ENCODE data around the gene PCDH18.
A peak's percentile ranks its signal among the peaks of the same experiment; 100 is the strongest.
"Not testable (repeated sequence)": the region's sequence is repeated elsewhere in the genome, so short reads cannot be mapped to it uniquely, and the experiment has no call there.

PCDH18 gene

DNA sequence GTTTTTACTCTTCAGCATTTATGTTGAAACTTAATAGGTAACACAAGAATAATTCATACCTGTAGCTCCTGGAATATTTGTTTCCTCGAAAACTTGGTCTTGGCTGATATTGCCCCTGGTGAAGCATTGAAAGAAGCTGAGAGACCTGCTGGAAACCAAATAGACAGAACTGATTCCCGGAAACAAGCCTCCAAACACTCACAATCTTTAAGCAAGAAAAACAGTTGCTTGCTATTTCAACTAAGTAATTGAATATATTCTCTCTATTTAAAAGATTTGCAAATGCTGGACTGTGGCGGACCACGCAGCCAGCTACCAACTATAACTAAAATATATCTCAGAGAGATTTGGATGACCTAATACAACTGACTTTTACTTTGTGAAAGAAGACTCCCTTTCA, 3.6 kb downstream of the PCDH18 start:
- DNase-seq = no peak

DNA sequence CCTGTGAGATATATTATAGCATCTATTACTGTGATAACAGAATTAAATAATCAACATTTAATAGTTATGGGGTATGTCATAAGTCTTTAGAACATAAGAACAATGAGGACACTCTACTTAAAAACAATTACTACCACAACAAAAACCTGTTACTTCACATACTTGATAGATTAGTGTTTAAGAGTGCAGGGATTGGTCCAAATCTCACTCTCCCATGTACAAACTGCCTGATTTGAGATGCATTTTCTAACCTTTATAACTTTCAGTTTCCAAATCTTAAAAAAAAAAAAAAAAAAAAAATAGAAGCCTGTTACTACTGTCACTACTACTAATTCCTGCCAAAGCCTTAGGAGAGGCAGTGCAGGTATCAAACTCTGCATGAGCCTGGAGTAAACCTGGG, 5.6 kb downstream of the PCDH18 start:
- DNase-seq = no peak

DNA sequence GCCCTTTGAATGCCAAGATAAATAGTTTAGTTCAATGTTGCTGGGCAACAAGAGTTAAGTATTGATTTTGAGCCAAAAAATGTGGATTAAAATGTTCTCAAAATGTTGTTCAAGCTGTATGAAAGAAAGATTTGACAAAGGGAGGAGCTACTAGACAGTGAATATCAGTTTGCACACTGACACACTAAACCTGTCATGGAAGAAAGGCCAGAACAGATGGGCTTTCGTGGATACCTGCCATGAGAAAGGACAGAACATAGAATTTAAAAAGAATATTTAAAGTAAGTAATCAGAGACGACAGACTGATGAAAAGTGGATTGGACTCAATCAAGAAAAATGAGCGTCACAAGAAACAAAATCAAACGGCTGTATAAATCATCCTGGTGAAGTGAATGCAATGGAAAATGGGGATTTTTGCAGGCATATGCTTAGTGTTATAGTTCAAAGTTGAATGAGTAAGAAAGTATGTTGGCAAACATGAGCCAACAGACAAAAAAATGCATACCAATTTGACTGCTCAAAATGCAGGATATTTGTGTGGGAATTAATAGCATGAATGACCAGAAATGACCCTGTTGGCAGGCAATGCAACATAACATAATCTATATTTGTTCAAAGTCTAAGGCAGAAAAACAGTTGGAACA, 7.4 kb downstream of the PCDH18 start:
- DNase-seq = no peak

DNA sequence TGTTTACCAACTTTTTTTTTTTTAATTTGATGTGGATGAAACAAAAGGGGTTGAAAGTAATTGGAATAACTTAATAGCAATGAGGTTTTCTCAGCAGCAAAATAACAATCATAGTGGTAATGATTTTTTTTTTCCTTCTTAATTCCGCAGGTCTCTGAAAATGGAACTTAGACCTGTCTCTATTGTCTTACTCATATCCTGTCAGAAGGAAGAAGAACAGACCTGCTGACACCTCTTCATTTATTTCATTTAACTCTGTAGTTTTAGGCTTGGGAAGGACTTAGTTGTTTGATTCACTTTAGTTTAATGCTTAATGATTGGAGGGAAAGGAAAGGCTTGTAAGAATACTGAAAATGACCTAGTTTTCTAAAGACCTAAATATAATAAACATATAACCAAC, 9.0 kb downstream of the PCDH18 start:
- DNase-seq = no peak

DNA sequence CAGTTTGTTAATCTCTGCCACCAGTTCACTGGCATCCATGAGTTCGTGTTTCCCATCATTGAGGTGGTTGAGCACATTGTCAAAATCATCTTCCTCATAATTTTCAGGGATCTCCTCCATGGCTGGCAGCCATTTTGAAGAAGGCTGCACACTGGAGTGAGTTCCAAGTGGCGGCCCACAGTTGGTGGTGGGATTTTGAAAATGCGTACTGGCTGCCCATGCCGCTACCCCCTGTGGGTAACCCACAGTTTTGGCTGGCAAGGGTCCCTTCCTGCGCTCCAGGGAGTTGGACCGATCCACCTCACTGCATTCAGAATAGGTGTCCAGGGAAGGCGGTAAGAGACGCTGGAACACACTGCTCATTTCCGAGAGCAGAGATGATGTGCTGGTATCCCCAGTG, 11.2 kb downstream of the PCDH18 start:
- no peak for DNase-seq

- DNase-seq = no peak
Observed at GRCh38 chr4:137519406-137519805, 12.9 kb downstream of the PCDH18 start.

DNA sequence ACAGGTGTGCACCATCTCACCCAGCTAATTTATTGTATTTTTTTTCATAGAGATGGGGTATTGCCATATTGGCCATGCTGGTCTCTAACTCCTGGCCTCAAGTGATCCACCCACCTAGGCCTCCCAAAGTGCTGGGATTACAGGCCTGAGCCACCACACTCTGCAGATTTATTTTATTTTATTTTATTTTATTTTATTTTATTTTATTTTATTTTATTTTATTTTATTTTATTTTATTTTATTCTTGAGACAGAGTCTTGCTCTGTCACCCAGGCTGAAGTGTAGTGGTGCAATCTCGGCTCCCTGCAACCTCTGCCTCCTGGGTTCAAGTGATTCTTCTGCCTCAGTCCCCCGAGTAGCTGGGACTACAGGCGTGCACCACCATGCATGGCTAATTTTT, 15.0 kb downstream of the PCDH18 start:
- DNase-seq = not testable (repeated sequence)

DNA sequence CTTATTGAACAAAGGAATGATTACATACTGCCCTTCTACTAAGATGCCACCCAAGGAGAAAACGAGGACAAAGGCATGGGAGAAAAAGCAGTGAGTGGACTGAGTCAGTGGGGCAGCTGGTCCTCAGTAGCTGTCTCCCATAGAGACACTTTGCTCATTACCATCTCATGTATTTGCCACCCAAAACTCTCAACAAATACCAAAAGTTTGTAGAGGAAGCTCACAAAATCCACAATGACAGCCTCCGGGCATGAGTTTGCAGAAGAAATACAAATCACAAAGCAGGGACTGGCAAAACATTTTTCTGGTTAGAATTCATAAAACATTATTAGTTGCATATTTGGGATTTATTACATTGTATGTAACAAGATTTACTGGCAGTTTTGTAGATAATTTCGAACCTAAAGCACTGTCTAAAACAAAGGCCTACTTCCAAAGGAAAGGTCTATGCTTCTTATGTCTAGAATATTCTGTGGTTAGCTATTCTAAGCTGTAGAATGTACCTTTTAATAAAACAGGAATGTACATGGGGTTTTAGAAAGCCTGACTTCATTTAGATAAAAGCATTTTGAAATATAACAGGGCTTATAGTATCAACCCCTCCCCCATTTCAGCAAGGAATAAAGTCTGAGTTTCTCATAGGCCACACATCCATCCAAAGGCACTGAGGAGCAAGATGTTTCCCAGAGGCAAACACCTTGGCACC, 17.7 kb downstream of the PCDH18 start:
- DNase-seq = no peak

- DNase-seq = no peak
Observed at GRCh38 chr4:137510557-137511265, 21.6 kb downstream of the PCDH18 start.

DNA sequence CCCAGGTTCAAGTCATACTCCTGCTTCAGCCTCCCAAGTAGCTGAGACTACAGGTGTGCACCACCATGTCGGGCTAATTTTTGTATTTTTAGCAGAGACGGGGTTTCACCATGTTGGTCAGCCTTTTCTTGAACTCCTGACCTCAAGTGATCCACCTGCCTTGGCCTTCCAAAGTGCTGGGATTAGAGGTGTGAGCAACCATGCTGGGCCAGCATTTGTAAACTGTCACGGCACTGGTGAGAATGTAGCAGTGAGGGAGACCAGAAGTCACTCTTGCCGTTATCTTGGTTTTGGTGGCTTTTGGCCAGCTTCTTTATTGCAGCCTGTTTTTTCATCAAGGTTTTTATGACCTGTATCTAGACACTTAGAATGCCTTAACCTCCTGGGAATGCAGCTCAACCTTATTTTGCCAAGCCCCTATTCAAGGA, 22.4 kb downstream of the PCDH18 start:
- no peak for DNase-seq

- no peak for DNase-seq
Observed at GRCh38 chr4:137502339-137503129, 29.8 kb downstream of the PCDH18 start.

DNA sequence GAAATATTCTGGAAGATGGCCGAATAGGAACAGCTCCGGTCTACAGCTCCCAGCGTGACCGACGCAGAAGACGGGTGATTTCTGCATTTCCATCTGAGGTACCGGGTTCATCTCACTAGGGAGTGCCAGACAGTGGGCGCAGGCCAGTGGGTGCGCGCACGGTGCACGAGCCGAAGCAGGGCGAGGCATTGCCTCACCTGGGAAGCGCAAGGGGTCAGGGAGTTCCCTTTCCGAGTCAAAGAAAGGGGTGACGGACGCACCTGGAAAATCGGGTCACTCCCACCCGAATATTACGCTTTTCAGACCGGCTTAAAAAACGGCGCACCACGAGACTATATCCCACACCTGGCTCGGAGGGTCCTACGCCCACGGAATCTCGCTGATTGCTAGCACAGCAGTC, 36.0 kb downstream of the PCDH18 start:
- not testable (repeated sequence) for DNase-seq

- no peak for DNase-seq
Observed at GRCh38 chr4:137495578-137495977, 36.7 kb downstream of the PCDH18 start.

GRCh38 chr4:137483313-137483959, 48.9 kb downstream of the PCDH18 start:
- DNase-seq = peak; percentile 64

- not testable (repeated sequence) for DNase-seq
Observed at GRCh38 chr4:137479657-137480056, 52.6 kb downstream of the PCDH18 start.

DNA sequence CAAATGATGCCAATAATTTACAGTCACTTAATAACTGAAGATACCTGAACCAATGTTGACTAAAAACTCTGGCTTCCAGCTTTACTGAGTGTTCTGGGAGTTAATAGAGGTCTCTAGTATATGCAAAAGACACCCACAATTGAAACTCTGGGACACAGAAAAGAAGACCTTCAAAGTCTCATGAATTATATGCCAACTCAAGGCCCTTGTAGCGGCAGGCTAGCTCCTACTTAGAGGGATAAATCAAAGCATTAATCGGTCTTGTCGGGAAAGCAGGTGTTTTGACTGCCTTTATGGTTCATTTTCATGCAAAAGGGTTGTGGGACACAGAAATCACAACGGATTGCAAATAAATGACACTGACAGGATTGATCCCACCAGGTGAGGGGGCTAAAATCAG, 55.9 kb downstream of the PCDH18 start:
- DNase-seq = no peak

- DNase-seq = no peak
Observed at GRCh38 chr4:137474711-137475301, 57.5 kb downstream of the PCDH18 start.

DNA sequence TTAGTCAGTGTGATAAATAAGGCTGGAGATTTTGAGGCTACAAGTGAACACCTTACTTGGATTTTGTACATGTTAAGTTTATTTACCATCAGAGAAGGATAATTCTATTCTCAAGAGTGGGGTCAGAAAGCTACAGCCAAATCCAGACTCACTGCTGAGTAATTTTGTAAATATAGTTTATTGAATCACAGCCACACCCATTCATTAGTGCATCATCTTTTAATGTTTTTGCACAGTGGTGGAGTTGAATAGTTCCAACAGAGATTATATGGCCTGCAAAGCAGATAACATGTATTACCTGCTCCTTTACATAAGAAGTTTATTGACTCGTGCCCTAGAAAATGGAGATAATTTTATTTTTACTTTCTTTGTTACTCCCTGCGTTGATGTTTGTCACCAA, 60.4 kb downstream of the PCDH18 start:
- no peak for DNase-seq

GRCh38 chr4:137471461-137471860, 60.8 kb downstream of the PCDH18 start:
- DNase-seq = no peak

- DNase-seq = no peak
Observed at GRCh38 chr4:137470806-137471205, 61.5 kb downstream of the PCDH18 start.

Data from NCI-H510A treated with DMSO at 0.1 percent for 48 hours (cell line).